Measurements from ENCODE around the gene DNAJC13.

- TF ChIP-seq EP300 (IDR thresholded peaks at IDR 0.05; ENCODE audit: borderline replicate concordance) = no peak
- no peak for TF ChIP-seq TAF1 (IDR thresholded peaks at IDR 0.05; ENCODE audit: low read depth)
- TF ChIP-seq EGR1 (IDR thresholded peaks at IDR 0.05) = no peak
These were observed 27.1 kb downstream of the DNAJC13 start for GRCh38 chr3:132444383-132444782.
